Bronchial epithelial cell (primary cell): ENCODE measurements around the gene PXDN. TPM values are rescaled to one million over a fixed set of nuclear protein-coding genes. Genes with fewer than 3 reads are reported as not detected.

ENCODE experiments used
- DNase-seq: peaks from one replicate; pipeline ENCODE4 v3.0.0-alpha.2; 2010; ENCODE audit warnings: low read depth
- FAIRE-seq: peaks from 2 replicates; lab custom pipeline; 2011; peaks lifted over from hg19 to GRCh38; lab: Jason Lieb, UNC
- H3K27me3 ChIP-seq: 2 replicates; pipeline ENCODE4 v1.5.1; 2011; ENCODE audit warnings: low read length; ENCODE audit not compliant: control insufficient read depth, insufficient read depth
- H3K36me3 ChIP-seq: 2 replicates; pipeline ENCODE4 v1.5.1; 2011; ENCODE audit warnings: low read length; ENCODE audit not compliant: control insufficient read depth, insufficient read depth
- H3K4me3 ChIP-seq: 2 replicates; pipeline ENCODE4 v1.5.1; 2011; ENCODE audit warnings: mild to moderate bottlenecking, low read depth, low read length, control low read depth
- total RNA-seq: library from RNA; depleted of rRNA; stranded (reverse); fragments of >200 nt; gene quantifications from 2 replicates; pipeline ENCODE4 v1.2.1, GENCODE V29; 2014
- TF ChIP-seq, protein P1 (sequence below): IDR thresholded peaks from 2 replicates; pipeline ENCODE4 v1.5.1; 2011; ENCODE audit warnings: mild to moderate bottlenecking, moderate library complexity, low read length, control low read depth, inconsistent platforms; ENCODE audit not compliant: insufficient read depth, severe bottlenecking

Gene PXDN
- total RNA-seq, 1 donor from 2014 or later = 34.0 TPM

DNA sequence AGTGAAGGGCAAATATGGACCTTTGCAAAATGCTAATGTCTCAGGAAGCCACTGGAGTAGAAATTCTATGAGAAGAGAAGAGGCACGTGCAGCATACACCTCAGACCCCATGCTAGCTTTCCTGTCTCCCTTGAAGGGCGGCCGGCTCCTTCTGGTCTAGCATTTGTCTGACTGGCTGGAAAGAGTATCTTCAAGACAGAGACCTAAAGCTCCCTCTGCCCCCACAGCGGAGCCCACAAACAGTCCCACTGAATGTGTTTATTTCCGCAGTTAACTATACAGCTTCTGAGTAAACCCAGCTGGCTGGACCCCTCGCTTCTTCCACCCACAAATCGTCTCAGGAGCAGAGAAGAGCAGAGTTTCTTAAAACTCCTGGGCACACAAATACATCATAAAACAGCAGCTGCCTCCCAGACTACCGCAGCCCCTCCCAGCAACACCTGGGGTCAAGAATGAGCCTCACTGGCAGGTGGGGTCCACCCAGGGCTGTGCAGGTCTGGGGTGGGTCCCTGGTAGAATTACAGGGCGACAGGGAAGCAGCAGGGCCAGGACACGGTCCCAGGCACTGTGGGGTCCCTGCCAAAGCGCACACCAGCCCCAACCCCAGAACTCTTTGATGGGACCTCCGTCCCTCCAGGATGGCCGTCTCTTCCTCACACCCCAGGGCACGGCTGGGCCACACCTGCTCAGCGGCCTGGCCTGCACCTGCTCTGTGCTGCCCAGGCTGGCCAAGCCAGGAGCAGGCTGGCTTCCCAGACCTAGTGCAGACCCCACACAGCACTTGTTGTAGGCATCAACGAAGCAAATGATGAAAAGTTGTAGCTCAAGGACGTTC is 103.8 kb downstream of the PXDN start:
- TF ChIP-seq, protein P1, sequence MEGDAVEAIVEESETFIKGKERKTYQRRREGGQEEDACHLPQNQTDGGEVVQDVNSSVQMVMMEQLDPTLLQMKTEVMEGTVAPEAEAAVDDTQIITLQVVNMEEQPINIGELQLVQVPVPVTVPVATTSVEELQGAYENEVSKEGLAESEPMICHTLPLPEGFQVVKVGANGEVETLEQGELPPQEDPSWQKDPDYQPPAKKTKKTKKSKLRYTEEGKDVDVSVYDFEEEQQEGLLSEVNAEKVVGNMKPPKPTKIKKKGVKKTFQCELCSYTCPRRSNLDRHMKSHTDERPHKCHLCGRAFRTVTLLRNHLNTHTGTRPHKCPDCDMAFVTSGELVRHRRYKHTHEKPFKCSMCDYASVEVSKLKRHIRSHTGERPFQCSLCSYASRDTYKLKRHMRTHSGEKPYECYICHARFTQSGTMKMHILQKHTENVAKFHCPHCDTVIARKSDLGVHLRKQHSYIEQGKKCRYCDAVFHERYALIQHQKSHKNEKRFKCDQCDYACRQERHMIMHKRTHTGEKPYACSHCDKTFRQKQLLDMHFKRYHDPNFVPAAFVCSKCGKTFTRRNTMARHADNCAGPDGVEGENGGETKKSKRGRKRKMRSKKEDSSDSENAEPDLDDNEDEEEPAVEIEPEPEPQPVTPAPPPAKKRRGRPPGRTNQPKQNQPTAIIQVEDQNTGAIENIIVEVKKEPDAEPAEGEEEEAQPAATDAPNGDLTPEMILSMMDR = no peak
- Histone ChIP-seq H3K27me3 (no peaks in the 10 kb centered on the region), H3K4me3 (no peak overlapping the region), H3K36me3 (no peaks in the 10 kb centered on the region)
- DNase-seq (no peak), FAIRE-seq (no peak)

DNA sequence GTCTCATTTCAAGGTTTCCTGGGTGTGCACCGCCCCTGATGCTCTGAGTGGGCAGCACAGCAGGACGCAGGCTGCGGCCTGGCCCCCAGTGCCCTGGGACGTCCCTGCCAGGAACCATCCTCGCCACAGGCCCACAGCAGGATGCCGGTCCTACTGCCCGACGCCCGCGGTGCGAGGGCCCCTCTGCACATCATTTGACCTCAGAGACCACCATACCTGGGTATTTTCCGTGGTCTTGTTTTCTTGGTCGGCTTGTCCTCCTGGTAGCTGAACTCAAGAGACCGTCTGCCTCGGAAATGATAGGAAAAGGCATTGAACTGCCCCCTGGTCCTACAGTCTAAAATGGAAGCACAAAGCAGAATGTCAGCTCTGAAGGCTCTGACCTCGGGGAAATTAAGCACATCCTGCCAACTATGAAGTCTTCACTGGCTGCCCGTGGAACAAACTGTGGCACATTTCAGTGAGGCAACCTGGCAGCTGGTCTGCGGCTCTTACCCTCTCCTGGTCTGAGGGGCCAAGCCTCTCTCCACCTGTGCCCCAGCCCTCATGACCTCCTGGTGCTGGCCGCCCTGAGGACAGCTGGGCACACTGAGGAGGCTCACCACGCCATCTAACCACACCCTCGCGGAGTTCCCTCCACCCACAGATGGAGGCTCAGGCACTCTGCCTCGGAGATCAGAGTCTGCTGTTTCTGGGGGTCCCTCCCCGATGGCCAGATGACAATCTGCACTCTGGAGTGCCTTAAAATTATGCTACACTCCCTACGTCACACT is 105.0 kb downstream of the PXDN start:
- H3K27me3 ChIP-seq = no peaks in the 10 kb centered on the region
- H3K4me3 ChIP-seq = no peak overlapping the region
- peaks cover 2% of the 10 kb centered on the region for H3K36me3 ChIP-seq
- DNase-seq (no peak), FAIRE-seq (no peak)
- TF ChIP-seq, protein P1 = no peak

DNA sequence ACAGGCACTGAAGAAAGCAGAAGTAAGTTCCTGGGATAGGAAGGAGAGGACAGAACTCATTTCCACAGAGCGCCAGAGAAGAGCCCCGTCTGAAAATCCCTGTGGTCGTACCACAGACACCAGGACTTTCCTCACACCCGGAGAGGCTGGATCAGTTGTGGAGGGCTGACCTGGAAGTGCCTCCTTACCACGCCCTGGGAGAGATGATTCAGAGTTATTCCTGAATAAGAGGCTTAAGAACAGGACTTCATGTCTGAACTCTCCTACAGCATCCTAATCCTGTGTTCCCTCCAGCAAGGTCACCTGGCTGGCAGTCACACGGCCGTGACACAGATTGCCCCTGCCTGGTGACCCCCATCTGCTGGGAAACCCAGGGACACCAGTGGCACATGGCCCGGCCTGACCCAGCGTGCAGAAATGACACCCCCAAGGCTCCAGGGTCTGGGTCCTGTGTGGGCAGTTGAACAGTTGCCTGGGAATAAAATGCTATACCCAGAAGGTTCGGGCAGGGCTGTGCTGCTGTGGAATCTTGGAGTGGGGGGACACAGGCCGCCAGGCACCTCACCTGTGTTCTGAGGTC is 105.9 kb downstream of the PXDN start:
- H3K36me3 ChIP-seq = peaks cover 2% of the 10 kb centered on the region
- no peaks in the 10 kb centered on the region for H3K27me3 ChIP-seq
- no peak overlapping the region for H3K4me3 ChIP-seq
- no peak for FAIRE-seq
- TF ChIP-seq, protein P1 = no peak
- peak; percentile 65 for DNase-seq

DNA sequence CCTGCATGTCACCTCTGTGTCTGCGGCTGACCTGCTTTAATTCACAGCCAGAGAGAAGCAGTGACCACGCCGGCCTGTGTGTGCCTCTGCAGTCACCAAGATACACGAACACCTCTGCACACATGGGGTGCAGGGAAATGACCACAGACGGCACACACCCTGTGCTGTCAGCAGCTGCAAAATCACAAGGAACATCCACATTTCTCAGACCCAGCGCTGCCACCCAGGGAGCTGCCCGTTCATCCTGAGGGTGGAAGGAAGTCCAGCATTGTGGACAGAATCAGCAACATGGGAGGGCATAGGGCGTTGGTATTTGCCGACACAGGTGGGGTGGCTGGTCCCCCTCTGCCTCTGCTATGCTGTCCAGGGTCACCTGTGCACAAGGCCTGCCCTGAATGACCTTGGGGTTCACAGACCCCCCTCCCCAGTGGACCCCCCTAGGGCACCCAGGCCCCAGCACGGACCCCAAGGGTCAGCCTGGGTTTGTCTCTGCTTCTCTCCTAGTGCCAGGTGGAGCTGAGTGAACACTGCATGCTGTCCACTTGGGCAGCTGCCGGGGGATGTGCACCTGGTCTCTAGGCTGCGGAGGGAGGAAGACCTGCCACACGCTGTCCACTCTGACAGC is 107.4 kb downstream of the PXDN start:
- H3K27me3 ChIP-seq = no peaks in the 10 kb centered on the region
- TF ChIP-seq, protein P1 = no peak
- no peak overlapping the region for H3K4me3 ChIP-seq
- DNase-seq (no peak), FAIRE-seq (no peak)
- peaks cover 2% of the 10 kb centered on the region for H3K36me3 ChIP-seq

DNA sequence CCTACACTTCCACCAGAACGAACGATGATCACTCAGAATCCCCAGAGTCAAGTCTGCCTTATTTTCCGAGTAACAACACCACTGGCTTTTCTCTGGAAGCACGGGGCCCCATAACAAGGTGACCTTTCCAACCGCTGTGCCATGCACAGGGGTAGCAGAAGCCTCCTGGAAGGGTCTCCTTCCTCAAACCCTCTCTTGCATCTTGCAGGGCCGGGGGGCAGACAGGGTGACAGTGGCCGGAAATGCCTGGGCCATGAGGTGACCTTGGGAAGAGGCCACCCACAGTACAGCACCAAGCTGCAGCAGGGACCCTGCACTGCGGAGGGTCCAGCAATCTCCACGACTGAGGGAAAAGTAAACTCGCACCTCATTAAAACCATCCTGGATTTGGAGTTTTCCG is 108.5 kb downstream of the PXDN start:
- H3K27me3 ChIP-seq = no peaks in the 10 kb centered on the region
- peaks cover 2% of the 10 kb centered on the region for H3K36me3 ChIP-seq
- H3K4me3 ChIP-seq = no peak overlapping the region
- TF ChIP-seq, protein P1 = no peak
- FAIRE-seq (no peak), DNase-seq (no peak)
